Peyer's patch (tissue), 4 donors: Measurements from ENCODE around the gene LTF. TPM values are rescaled to one million over a fixed set of nuclear protein-coding genes. Genes with fewer than 3 reads are reported as not detected.
A peak's percentile ranks its signal among the peaks of the same experiment; 100 is the strongest.
"Not testable (repeated sequence)": the region's sequence is repeated elsewhere in the genome, so short reads cannot be mapped to it uniquely, and the experiment has no call there.

ENCODE experiments used
- DNase-seq, 3 donors: peaks; one replicate each; pipeline ENCODE4 v3.0.0-alpha.2; 2017 to 2019
- H3K27ac ChIP-seq, 4 donors: fragments of 200-600 bp; sonication (generic); one replicate each; pipeline ENCODE4 v1.5.1; 2016 to 2019
- H3K27me3 ChIP-seq, 2 donors: fragments of 200-600 bp; sonication (generic); one replicate each; pipeline ENCODE4 v1.5.1; 2019
- H3K36me3 ChIP-seq, 3 donors: fragments of 200-600 bp; sonication (generic); one replicate each; pipeline ENCODE4 v1.5.1; 2016 to 2019
- H3K4me1 ChIP-seq, 4 donors: fragments of 200-600 bp; sonication (generic); one replicate each; pipeline ENCODE4 v1.5.1; 2016 to 2019
- H3K4me3 ChIP-seq, 4 donors: fragments of 200-600 bp; sonication (generic); 1 replicate in 3 of 4; 2 replicates in 1 of 4; pipeline ENCODE4 v1.5.1; 2016 to 2019; ENCODE audit warnings: mild to moderate bottlenecking in 1 of 4
- H3K9me3 ChIP-seq, 4 donors: fragments of 200-600 bp; sonication (generic); one replicate each; pipeline ENCODE4 v1.5.1; 2016 to 2019; ENCODE audit warnings: mild to moderate bottlenecking in 1 of 4
- CTCF ChIP-seq, 6 experiments: fragments of 450-650 bp in 4 of 6; fragments of 200-600 bp in 2 of 6; sonication (generic) in 1 of 6; IDR thresholded peaks; one replicate each; pipeline ENCODE4 v1.5.1; 2017 to 2019; ENCODE audit warnings: antibody characterized with exemption in 6 of 6, mild to moderate bottlenecking in 3 of 6, moderate library complexity in 1 of 6
- POLR2A ChIP-seq, 2 donors: fragments of 450-650 bp; IDR thresholded peaks; one replicate each; pipeline ENCODE4 v1.5.1; 2017; ENCODE audit warnings: antibody characterized with exemption in 2 of 2, mild to moderate bottlenecking in 2 of 2, moderate library complexity in 2 of 2
- total RNA-seq, 4 donors: library from RNA; depleted of rRNA; stranded (reverse); fragments of >200 nt; gene quantifications; one replicate each; pipeline ENCODE4 v1.1.0, GENCODE V29; 2016

Gene LTF
- total RNA-seq, 4 donors from 2014 or later: 0.38 to 12.4 (median 1.1) TPM; not detected in 1

GRCh38 chr3:46498916-46499519 lies 34.3 kb upstream of the LTF start:
- H3K4me1 ChIP-seq: no peaks in the 10 kb centered on the region
- no peaks in the 10 kb centered on the region for H3K9me3 ChIP-seq
- H3K36me3 ChIP-seq: no peaks in the 10 kb centered on the region
- H3K27ac ChIP-seq: no peak overlapping the region
- DNase-seq: no peak
- TF ChIP-seq CTCF (IDR thresholded peaks at IDR 0.05) (no peak), POLR2A (IDR thresholded peaks at IDR 0.05) (no peak)
- H3K27me3 ChIP-seq: no peaks in the 10 kb centered on the region
- no peak overlapping the region for H3K4me3 ChIP-seq

GRCh38 chr3:46497556-46498265 lies 33.0 kb upstream of the LTF start, which contains the start of gene RTP3:
RTP3 (plus strand) TSS chr3:46497976; CDS start chr3:46498063, 87 bp downstream.
- H3K27ac ChIP-seq: no peak within 1 kb of the TSS
- H3K27me3 ChIP-seq: no peaks in the 10 kb centered on the region
- no peak within 1 kb of the TSS for H3K4me3 ChIP-seq
- H3K36me3 ChIP-seq: no peaks in the 10 kb centered on the region
- no peaks in the 10 kb centered on the region for H3K4me1 ChIP-seq
- TF ChIP-seq CTCF (IDR thresholded peaks at IDR 0.05): no peak
- TF ChIP-seq POLR2A (IDR thresholded peaks at IDR 0.05): no peak
- H3K9me3 ChIP-seq: no peaks in the 10 kb centered on the region
- DNase-seq: no peak

- Histone ChIP-seq H3K4me3 (no peak overlapping the region), H3K36me3 (no peaks in the 10 kb centered on the region), H3K27me3 (no peaks in the 10 kb centered on the region), H3K4me1 (no peaks in the 10 kb centered on the region), H3K9me3 (no peaks in the 10 kb centered on the region), H3K27ac (no peak overlapping the region)
- DNase-seq: peak in 2 of 3 donors; percentile 69 to 81
- TF ChIP-seq POLR2A (IDR thresholded peaks at IDR 0.05): no peak
- TF ChIP-seq CTCF (IDR thresholded peaks at IDR 0.05): peak in 4 of 6 experiments; percentile 23 to 39 (median 36)
Measured at GRCh38 chr3:46496746-46497555, 32.2 kb upstream of the LTF start.

GRCh38 chr3:46495901-46496456 lies 31.3 kb upstream of the LTF start:
- H3K4me3 ChIP-seq: no peak overlapping the region
- no peaks in the 10 kb centered on the region for H3K4me1 ChIP-seq
- no peak overlapping the region for H3K27ac ChIP-seq
- TF ChIP-seq CTCF (IDR thresholded peaks at IDR 0.05): no peak
- TF ChIP-seq POLR2A (IDR thresholded peaks at IDR 0.05): no peak
- H3K9me3 ChIP-seq: no peaks in the 10 kb centered on the region
- no peak for DNase-seq
- H3K36me3 ChIP-seq: no peaks in the 10 kb centered on the region
- no peaks in the 10 kb centered on the region for H3K27me3 ChIP-seq

- not testable (repeated sequence) for H3K9me3 ChIP-seq, H3K36me3 ChIP-seq, H3K4me3 ChIP-seq, DNase-seq, H3K4me1 ChIP-seq, H3K27me3 ChIP-seq, H3K27ac ChIP-seq
Measured at GRCh38 chr3:46494491-46494890, 29.8 kb upstream of the LTF start.
